Central memory CD8-positive, alpha-beta T cell (primary cell): ENCODE data around the gene CIITA.
"Not testable (repeated sequence)": the region's sequence is repeated elsewhere in the genome, so short reads cannot be mapped to it uniquely, and the experiment has no call there.

Source experiments
- ATAC-seq: fragments of 150-1000 bp; cut with Tn5 transposase; replicated peaks from 2 replicates; pipeline ENCODE4 v1.10.0; 2022; ENCODE audit warnings: mild to moderate bottlenecking, moderate FRiP score, moderate number of reproducible peaks; ENCODE audit not compliant: poor library complexity, severe bottlenecking; ENCODE audit errors: extremely low read depth
- DNase-seq, 2 donors: peaks; one replicate each; pipeline ENCODE4 v3.0.0; 2021; ENCODE audit warnings: low spot score in 2 of 2
- H3K27ac Mint-ChIP-seq: one replicate; pipeline ENCODE4 v1.8.0; 2022; ENCODE audit warnings: low read depth, mild to moderate bottlenecking, moderate library complexity, mixed read lengths
- H3K27me3 Mint-ChIP-seq: one replicate; pipeline ENCODE4 v1.8.0; 2022; ENCODE audit warnings: mixed read lengths
- H3K36me3 Mint-ChIP-seq: one replicate; pipeline ENCODE4 v1.8.0; 2022; ENCODE audit warnings: mild to moderate bottlenecking, moderate library complexity, mixed read lengths; ENCODE audit not compliant: insufficient read depth
- H3K4me1 Mint-ChIP-seq: one replicate; pipeline ENCODE4 v1.8.0; 2022; ENCODE audit warnings: mixed read lengths
- H3K4me3 Mint-ChIP-seq: one replicate; pipeline ENCODE4 v1.8.0; 2022; ENCODE audit warnings: mild to moderate bottlenecking, moderate library complexity, mixed read lengths
- H3K9me3 Mint-ChIP-seq: one replicate; pipeline ENCODE4 v1.8.0; 2022; ENCODE audit warnings: mixed read lengths

The CIITA gene

DNA sequence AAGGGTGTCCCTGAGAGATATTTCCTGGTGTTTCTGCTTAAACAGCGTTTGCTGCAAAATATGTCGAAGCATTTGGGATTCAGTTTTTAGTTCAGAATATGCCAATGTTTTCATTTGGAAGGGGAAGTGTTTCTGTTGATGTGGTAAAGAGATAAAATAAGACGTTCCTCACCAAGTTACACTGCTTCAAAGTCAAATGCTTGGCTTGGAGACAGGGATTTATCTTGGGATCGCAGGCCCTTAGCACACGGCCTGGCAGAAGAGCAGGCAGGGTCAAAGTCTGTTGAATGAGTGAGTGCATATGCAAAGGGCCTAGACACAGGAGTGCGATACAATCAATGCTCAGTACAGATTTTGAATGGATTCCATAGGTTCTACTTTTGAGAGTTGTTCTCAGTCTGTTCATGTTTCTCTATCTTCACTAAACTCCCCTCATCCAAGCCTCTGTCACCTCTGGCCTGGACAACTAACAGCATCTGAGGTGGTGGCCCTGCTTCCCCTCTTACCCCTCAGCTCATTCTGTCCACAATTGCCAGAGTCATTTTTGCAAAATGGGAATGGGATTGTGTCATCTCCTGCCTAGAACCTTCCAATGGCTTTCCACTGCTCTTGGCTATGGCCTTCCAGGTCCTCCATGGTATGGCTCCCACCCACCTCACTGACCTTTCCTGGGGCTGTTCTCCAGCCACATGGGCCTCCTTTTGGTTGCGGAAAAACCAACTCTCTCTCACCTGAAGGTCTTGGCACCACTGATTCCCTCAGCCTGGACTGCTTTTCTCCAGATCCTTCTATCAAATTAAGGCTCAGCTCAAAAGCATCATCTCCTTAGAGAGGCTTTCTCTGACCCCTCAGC lies 62.0 kb downstream of the CIITA start:
- Mint-ChIP-seq H3K9me3 (no peaks in the 10 kb centered on the region), H3K27ac (peak overlapping the region; percentile 64), H3K36me3 (peaks cover 11% of the 10 kb centered on the region), H3K27me3 (no peaks in the 10 kb centered on the region), H3K4me3 (peak overlapping the region; percentile 89), H3K4me1 (peaks cover 75% of the 10 kb centered on the region)
- DNase-seq (no peak), ATAC-seq (no peak)

GRCh38 chr16:10939649-10940234 lies 62.7 kb downstream of the CIITA start:
- H3K27me3 Mint-ChIP-seq = no peaks in the 10 kb centered on the region
- H3K4me3 Mint-ChIP-seq = peak overlapping the region; percentile 89
- H3K27ac Mint-ChIP-seq = peak overlapping the region; percentile 64
- H3K4me1 Mint-ChIP-seq = peaks cover 76% of the 10 kb centered on the region
- peaks cover 11% of the 10 kb centered on the region for H3K36me3 Mint-ChIP-seq
- no peak for ATAC-seq
- no peaks in the 10 kb centered on the region for H3K9me3 Mint-ChIP-seq
- DNase-seq = no peak

DNA sequence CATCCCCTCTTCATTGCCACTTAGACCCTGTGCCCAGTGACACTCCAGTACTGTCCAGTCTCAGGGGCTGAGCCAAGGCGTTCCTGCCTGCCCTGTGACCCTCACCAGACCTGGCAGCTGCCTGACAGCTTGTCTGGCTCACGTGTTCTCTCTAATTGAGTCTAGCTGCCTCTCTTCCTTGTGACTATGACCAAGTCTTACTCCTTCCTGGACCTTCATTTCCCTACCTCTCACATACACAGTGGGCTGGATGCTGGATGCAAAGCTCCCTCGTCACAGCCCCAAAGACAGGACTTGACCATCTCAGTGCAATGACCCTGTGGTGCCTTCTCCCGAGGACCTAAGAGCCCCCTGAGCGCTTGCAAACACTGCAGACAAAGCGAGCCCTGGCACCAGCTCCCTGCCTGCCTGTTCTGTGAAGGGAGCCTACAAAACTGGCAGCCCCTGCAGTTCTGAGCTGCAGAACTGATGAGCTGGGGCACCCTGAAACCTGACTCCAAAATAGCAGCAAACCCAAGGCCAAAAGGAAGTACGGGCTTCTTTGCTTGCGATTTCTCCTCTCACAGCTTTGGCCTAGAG lies 63.6 kb downstream of the CIITA start:
- Mint-ChIP-seq H3K27me3 (no peaks in the 10 kb centered on the region), H3K27ac (peak overlapping the region; percentile 93), H3K4me3 (peak overlapping the region; percentile 89), H3K36me3 (peaks cover 13% of the 10 kb centered on the region), H3K9me3 (no peaks in the 10 kb centered on the region), H3K4me1 (peaks cover 82% of the 10 kb centered on the region)
- DNase-seq (no peak), ATAC-seq (no peak)

- Mint-ChIP-seq H3K27ac (peak overlapping the region; percentile 93), H3K36me3 (peaks cover 10% of the 10 kb centered on the region), H3K27me3 (no peaks in the 10 kb centered on the region), H3K4me1 (peaks cover 82% of the 10 kb centered on the region), H3K4me3 (peak overlapping the region; percentile 89), H3K9me3 (no peaks in the 10 kb centered on the region)
- ATAC-seq (peak; percentile 1), DNase-seq (no peak)
These were observed 64.3 kb downstream of the CIITA start for GRCh38 chr16:10941127-10941933.

GRCh38 chr16:10941935-10942351 lies 64.9 kb downstream of the CIITA start:
- Mint-ChIP-seq H3K27ac (peak overlapping the region; percentile 93), H3K4me3 (peak overlapping the region; percentile 89), H3K4me1 (peaks cover 78% of the 10 kb centered on the region)
- not testable (repeated sequence) for H3K27me3 Mint-ChIP-seq, DNase-seq, H3K9me3 Mint-ChIP-seq, H3K36me3 Mint-ChIP-seq
- ATAC-seq = peak; percentile 2

GRCh38 chr16:10942352-10943063 lies 65.5 kb downstream of the CIITA start, which contains the start of gene DEXI:
TSS of gene DEXI (minus strand) at chr16:10942468. CDS start at chr16:10942005, 463 bp downstream.
- H3K27me3 Mint-ChIP-seq = no peaks in the 10 kb centered on the region
- DNase-seq (peak; percentile 91 to 93), ATAC-seq (peak; percentile 75)
- H3K9me3 Mint-ChIP-seq = no peaks in the 10 kb centered on the region
- peaks cover 7% of the 10 kb centered on the region for H3K36me3 Mint-ChIP-seq
- H3K4me1 Mint-ChIP-seq = peaks cover 78% of the 10 kb centered on the region
- peak within 1 kb of the TSS; percentile 89 for H3K4me3 Mint-ChIP-seq
- H3K27ac Mint-ChIP-seq = peak within 1 kb of the TSS; percentile 93

- ATAC-seq (no peak), DNase-seq (no peak)
- Mint-ChIP-seq H3K36me3 (peaks cover 7% of the 10 kb centered on the region), H3K9me3 (no peaks in the 10 kb centered on the region), H3K4me1 (peaks cover 74% of the 10 kb centered on the region), H3K4me3 (peak overlapping the region; percentile 77), H3K27ac (no peak overlapping the region), H3K27me3 (no peaks in the 10 kb centered on the region)
These were observed 66.0 kb downstream of the CIITA start for GRCh38 chr16:10943064-10943353.

DNA sequence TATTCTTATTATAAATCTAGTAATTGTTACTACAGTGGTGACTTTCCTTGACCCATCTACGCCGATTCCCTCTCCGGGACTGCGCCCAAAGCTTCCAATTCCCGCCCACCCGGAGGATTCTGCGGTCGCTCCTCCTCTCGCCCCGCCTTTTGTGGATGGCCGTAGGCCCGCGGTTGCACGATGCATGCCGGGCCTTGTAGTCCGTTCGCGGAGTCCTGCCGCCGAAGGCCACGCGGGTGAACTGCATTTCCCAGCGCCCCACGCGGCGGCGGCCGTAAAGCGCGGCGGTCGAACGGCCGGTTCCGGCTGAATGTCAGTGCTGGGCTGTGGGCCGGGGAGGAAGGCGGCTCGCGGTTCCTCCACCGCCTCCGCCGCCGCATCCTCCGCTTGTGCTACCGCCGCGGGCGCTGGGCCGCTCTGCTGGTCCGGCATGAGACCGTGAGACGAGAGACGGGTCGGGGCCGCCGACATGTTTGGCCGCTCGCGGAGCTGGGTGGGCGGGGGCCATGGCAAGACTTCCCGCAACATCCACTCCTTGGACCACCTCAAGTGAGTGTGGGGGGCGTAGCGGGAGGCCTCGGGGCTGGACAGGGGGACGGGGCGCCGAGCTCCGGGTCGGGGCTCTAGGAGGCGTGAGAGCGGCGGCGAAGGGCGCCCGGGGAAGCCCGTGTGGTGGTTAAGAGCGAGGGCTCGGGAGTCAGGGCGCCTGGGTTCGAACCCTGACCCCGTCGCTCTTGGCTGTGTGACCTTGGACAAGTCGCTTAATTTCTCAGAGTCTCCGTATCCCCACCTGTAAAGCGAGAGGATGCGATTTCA lies 67.5 kb downstream of the CIITA start, which contains the start of gene CLEC16A:
TSS of gene CLEC16A (plus strand) at position 316 of the 816 bp plus-strand sequence. CDS start at position 470, 154 bp downstream.
- no peaks in the 10 kb centered on the region for H3K9me3 Mint-ChIP-seq
- peaks cover 7% of the 10 kb centered on the region for H3K36me3 Mint-ChIP-seq
- peaks cover 68% of the 10 kb centered on the region for H3K4me1 Mint-ChIP-seq
- peak within 1 kb of the TSS; percentile 90 for H3K4me3 Mint-ChIP-seq
- H3K27me3 Mint-ChIP-seq = no peaks in the 10 kb centered on the region
- peak; percentile 74 for ATAC-seq
- peak; percentile 90 to 92 for DNase-seq
- H3K27ac Mint-ChIP-seq = peak within 1 kb of the TSS; percentile 86

DNA sequence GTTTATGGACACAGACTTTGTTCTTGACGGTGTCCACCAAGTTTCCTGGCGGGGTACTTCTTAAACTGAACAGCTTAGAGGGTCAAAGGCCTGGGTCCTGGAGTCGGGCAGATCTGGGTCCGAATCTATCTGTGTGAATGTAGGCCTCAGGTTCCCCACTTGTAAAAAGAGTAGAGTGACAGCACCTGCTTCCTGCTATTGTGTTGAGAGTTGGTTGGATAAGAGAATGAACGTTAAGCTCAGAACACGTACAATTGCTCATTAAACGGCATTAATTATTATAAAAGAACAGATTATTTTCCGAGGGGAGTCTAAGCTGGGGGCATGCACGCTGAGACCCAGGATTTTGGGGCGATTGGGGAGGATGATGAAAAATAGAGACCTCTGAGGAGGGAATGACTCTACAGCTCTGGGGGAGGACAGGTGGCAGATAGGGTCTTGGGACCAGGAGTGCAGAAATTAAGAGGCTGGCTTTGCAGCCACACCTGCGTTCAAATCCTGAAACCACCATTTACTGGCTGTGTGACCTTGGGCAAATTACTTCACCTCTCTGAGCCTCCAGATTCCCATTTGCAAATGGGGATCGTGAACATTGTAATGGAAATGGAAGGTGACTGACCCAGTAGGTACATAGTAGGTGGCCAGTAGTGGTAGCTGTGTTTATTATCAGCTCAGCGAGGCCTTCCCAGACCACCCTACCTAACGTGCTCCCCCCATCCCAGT lies 68.2 kb downstream of the CIITA start:
- peaks cover 68% of the 10 kb centered on the region for H3K4me1 Mint-ChIP-seq
- no peak for DNase-seq
- H3K36me3 Mint-ChIP-seq = peaks cover 7% of the 10 kb centered on the region
- peak overlapping the region; percentile 90 for H3K4me3 Mint-ChIP-seq
- no peaks in the 10 kb centered on the region for H3K9me3 Mint-ChIP-seq
- ATAC-seq = no peak
- peak overlapping the region; percentile 86 for H3K27ac Mint-ChIP-seq
- no peaks in the 10 kb centered on the region for H3K27me3 Mint-ChIP-seq

DNA sequence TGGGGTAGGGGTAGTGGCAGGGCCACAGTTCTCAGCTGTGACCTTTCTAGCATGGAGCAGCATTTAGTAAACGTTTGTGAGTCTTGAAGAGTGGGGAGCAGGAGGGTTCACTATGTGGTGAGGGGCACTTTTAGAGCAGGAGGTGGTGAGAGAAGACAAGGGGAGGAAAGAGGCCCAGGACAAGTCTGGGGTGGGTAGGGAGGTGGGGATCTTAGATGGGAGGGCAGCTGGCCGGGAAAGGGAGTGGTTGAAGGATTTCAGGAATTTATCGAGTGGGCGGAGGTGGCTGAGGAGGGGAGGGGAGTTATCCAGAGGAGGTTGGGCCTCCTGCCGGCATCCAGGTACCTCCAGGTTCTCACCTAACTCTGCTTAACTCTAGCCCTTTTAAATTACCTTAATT lies 69.3 kb downstream of the CIITA start:
- no peak overlapping the region for H3K27ac Mint-ChIP-seq
- DNase-seq (no peak), ATAC-seq (no peak)
- H3K4me3 Mint-ChIP-seq = peak overlapping the region; percentile 90
- H3K27me3 Mint-ChIP-seq = no peaks in the 10 kb centered on the region
- H3K4me1 Mint-ChIP-seq = peaks cover 63% of the 10 kb centered on the region
- H3K9me3 Mint-ChIP-seq = no peaks in the 10 kb centered on the region
- peaks cover 9% of the 10 kb centered on the region for H3K36me3 Mint-ChIP-seq
